Measurements from ENCODE around the gene GNMT.
"Not testable (repeated sequence)": the region's sequence is repeated elsewhere in the genome, so short reads cannot be mapped to it uniquely, and the experiment has no call there.

Gene GNMT

GRCh38 chr6:42979523-42980177 lies 19.1 kb downstream of the GNMT start:
- no peaks in the 10 kb centered on the region for H3K27me3 ChIP-seq (ENCODE audit: control insufficient read depth, insufficient read depth, low read length)
- H3K9ac ChIP-seq (ENCODE audit: low read depth, low read length) = peak overlapping the region; percentile 89
- H3K9me3 ChIP-seq (replicated peaks; ENCODE audit: low read length) = no peaks in the 10 kb centered on the region
- H3K4me2 ChIP-seq (ENCODE audit: low read length) = peak overlapping the region; percentile 88
- peak overlapping the region; percentile 84 for H3K4me3 ChIP-seq (ENCODE audit: low read length)
- H3K36me3 ChIP-seq (ENCODE audit: insufficient read depth, low read length) = no peaks in the 10 kb centered on the region
- peaks cover 21% of the 10 kb centered on the region for H3K4me1 ChIP-seq (ENCODE audit: control insufficient read depth, insufficient read depth, low read length)

GRCh38 chr6:42981836-42982235 lies 21.3 kb downstream of the GNMT start:
- Histone ChIP-seq H3K4me2 (ENCODE audit: low read length) (no peak overlapping the region), H3K4me1 (ENCODE audit: control insufficient read depth, insufficient read depth, low read length) (peaks cover 36% of the 10 kb centered on the region), H3K9me3 (replicated peaks; ENCODE audit: low read length) (no peaks in the 10 kb centered on the region), H3K9ac (ENCODE audit: low read depth, low read length) (no peak overlapping the region), H3K27me3 (ENCODE audit: control insufficient read depth, insufficient read depth, low read length) (no peaks in the 10 kb centered on the region), H3K36me3 (ENCODE audit: insufficient read depth, low read length) (no peaks in the 10 kb centered on the region), H3K4me3 (ENCODE audit: low read length) (no peak overlapping the region)

GRCh38 chr6:42984001-42984923 lies 23.7 kb downstream of the GNMT start, which contains the start of gene PPP2R5D:
Gene PPP2R5D (plus strand): TSS chr6:42984570. CDS start chr6:42984678, 108 bp downstream.
- H3K4me2 ChIP-seq (ENCODE audit: low read length) = peak within 1 kb of the TSS; percentile 95
- H3K27me3 ChIP-seq (ENCODE audit: control insufficient read depth, insufficient read depth, low read length) = no peaks in the 10 kb centered on the region
- H3K4me3 ChIP-seq (ENCODE audit: low read length) = peak within 1 kb of the TSS; percentile 90
- peaks cover 47% of the 10 kb centered on the region for H3K4me1 ChIP-seq (ENCODE audit: control insufficient read depth, insufficient read depth, low read length)
- peaks cover 8% of the 10 kb centered on the region for H3K36me3 ChIP-seq (ENCODE audit: insufficient read depth, low read length)
- H3K9me3 ChIP-seq (replicated peaks; ENCODE audit: low read length) = no peaks in the 10 kb centered on the region
- peak within 1 kb of the TSS; percentile 88 for H3K9ac ChIP-seq (ENCODE audit: low read depth, low read length)

GRCh38 chr6:42984924-42985475 lies 24.4 kb downstream of the GNMT start:
- Histone ChIP-seq H3K9me3 (replicated peaks; ENCODE audit: low read length) (no peaks in the 10 kb centered on the region), H3K4me1 (ENCODE audit: control insufficient read depth, insufficient read depth, low read length) (peaks cover 42% of the 10 kb centered on the region), H3K4me2 (ENCODE audit: low read length) (peak overlapping the region; percentile 95), H3K9ac (ENCODE audit: low read depth, low read length) (peak overlapping the region; percentile 88), H3K4me3 (ENCODE audit: low read length) (peak overlapping the region; percentile 90), H3K36me3 (ENCODE audit: insufficient read depth, low read length) (peaks cover 11% of the 10 kb centered on the region), H3K27me3 (ENCODE audit: control insufficient read depth, insufficient read depth, low read length) (no peaks in the 10 kb centered on the region)

- Histone ChIP-seq H3K27me3 (ENCODE audit: control insufficient read depth, insufficient read depth, low read length) (no peaks in the 10 kb centered on the region), H3K4me3 (ENCODE audit: low read length) (no peak overlapping the region), H3K9me3 (replicated peaks; ENCODE audit: low read length) (no peaks in the 10 kb centered on the region), H3K4me2 (ENCODE audit: low read length) (no peak overlapping the region), H3K4me1 (ENCODE audit: control insufficient read depth, insufficient read depth, low read length) (peaks cover 40% of the 10 kb centered on the region), H3K9ac (ENCODE audit: low read depth, low read length) (no peak overlapping the region), H3K36me3 (ENCODE audit: insufficient read depth, low read length) (peaks cover 26% of the 10 kb centered on the region)
These were observed 27.2 kb downstream of the GNMT start for GRCh38 chr6:42987533-42988451.

GRCh38 chr6:42988486-42989020 lies 28.0 kb downstream of the GNMT start:
- no peaks in the 10 kb centered on the region for H3K9me3 ChIP-seq (replicated peaks; ENCODE audit: low read length)
- H3K9ac ChIP-seq (ENCODE audit: low read depth, low read length) = no peak overlapping the region
- H3K36me3 ChIP-seq (ENCODE audit: insufficient read depth, low read length) = peaks cover 26% of the 10 kb centered on the region
- H3K4me1 ChIP-seq (ENCODE audit: control insufficient read depth, insufficient read depth, low read length) = peaks cover 40% of the 10 kb centered on the region
- no peaks in the 10 kb centered on the region for H3K27me3 ChIP-seq (ENCODE audit: control insufficient read depth, insufficient read depth, low read length)
- H3K4me3 ChIP-seq (ENCODE audit: low read length) = no peak overlapping the region
- H3K4me2 ChIP-seq (ENCODE audit: low read length) = no peak overlapping the region

GRCh38 chr6:42989923-42990322 lies 29.4 kb downstream of the GNMT start:
- Histone ChIP-seq H3K27me3 (ENCODE audit: control insufficient read depth, insufficient read depth, low read length) (no peaks in the 10 kb centered on the region), H3K36me3 (ENCODE audit: insufficient read depth, low read length) (peaks cover 26% of the 10 kb centered on the region)

GRCh38 chr6:42993445-42993844 lies 32.9 kb downstream of the GNMT start:
- no peak overlapping the region for H3K9ac ChIP-seq (ENCODE audit: low read depth, low read length)
- H3K9me3 ChIP-seq (replicated peaks; ENCODE audit: low read length) = no peaks in the 10 kb centered on the region
- no peak overlapping the region for H3K4me2 ChIP-seq (ENCODE audit: low read length)

More at GRCh38 chr6:42989923-42990322, 29.4 kb downstream of the GNMT start:
- no peak overlapping the region for H3K9ac ChIP-seq (ENCODE audit: low read depth, low read length)
- no peak overlapping the region for H3K4me2 ChIP-seq (ENCODE audit: low read length)
- H3K4me1 ChIP-seq (ENCODE audit: control insufficient read depth, insufficient read depth, low read length) = peaks cover 35% of the 10 kb centered on the region
- no peaks in the 10 kb centered on the region for H3K9me3 ChIP-seq (replicated peaks; ENCODE audit: low read length)
- H3K4me3 ChIP-seq (ENCODE audit: low read length) = no peak overlapping the region

GRCh38 chr6:42996513-42996912 lies 36.0 kb downstream of the GNMT start:
- Histone ChIP-seq H3K9ac (ENCODE audit: low read depth, low read length) (no peak overlapping the region), H3K36me3 (ENCODE audit: insufficient read depth, low read length) (peaks cover 3% of the 10 kb centered on the region), H3K4me2 (ENCODE audit: low read length) (no peak overlapping the region), H3K4me3 (ENCODE audit: low read length) (no peak overlapping the region), H3K4me1 (ENCODE audit: control insufficient read depth, insufficient read depth, low read length) (no peaks in the 10 kb centered on the region), H3K27me3 (ENCODE audit: control insufficient read depth, insufficient read depth, low read length) (no peaks in the 10 kb centered on the region), H3K9me3 (replicated peaks; ENCODE audit: low read length) (no peaks in the 10 kb centered on the region)

More at GRCh38 chr6:42993445-42993844, 32.9 kb downstream of the GNMT start:
- Histone ChIP-seq H3K27me3 (ENCODE audit: control insufficient read depth, insufficient read depth, low read length) (no peaks in the 10 kb centered on the region), H3K36me3 (ENCODE audit: insufficient read depth, low read length) (peaks cover 21% of the 10 kb centered on the region), H3K4me1 (ENCODE audit: control insufficient read depth, insufficient read depth, low read length) (peaks cover 4% of the 10 kb centered on the region), H3K4me3 (ENCODE audit: low read length) (no peak overlapping the region)

GRCh38 chr6:42998205-42998604 lies 37.7 kb downstream of the GNMT start:
- H3K9ac ChIP-seq (ENCODE audit: low read depth, low read length); H3K4me2 ChIP-seq (ENCODE audit: low read length): not testable (repeated sequence)

More at GRCh38 chr6:42998205-42998604, 37.7 kb downstream of the GNMT start:
- H3K9me3 ChIP-seq (replicated peaks; ENCODE audit: low read length); H3K4me3 ChIP-seq (ENCODE audit: low read length); H3K4me1 ChIP-seq (ENCODE audit: control insufficient read depth, insufficient read depth, low read length); H3K27me3 ChIP-seq (ENCODE audit: control insufficient read depth, insufficient read depth, low read length); H3K36me3 ChIP-seq (ENCODE audit: insufficient read depth, low read length): not testable (repeated sequence)

Measured in skeletal muscle satellite cell (primary cell).